Hepatic stellate cell (primary cell): ENCODE results near the gene NAT14.
"Not testable (repeated sequence)": the region's sequence is repeated elsewhere in the genome, so short reads cannot be mapped to it uniquely, and the experiment has no call there.

ENCODE experiments used
- DNase-seq: peaks from one replicate; pipeline ENCODE4 v3.0.0; 2011; ENCODE audit warnings: low spot score

The NAT14 gene

GRCh38 chr19:55484593-55485438 lies at the start of gene NAT14:
NAT14 (plus strand) TSS chr19:55485188; CDS start chr19:55485709, 521 bp downstream.
- peak; percentile 89 for DNase-seq

GRCh38 chr19:55436847-55437246 lies 48.1 kb upstream of the NAT14 start:
- no peak for DNase-seq

GRCh38 chr19:55437410-55437809 lies 47.6 kb upstream of the NAT14 start:
- peak; percentile 79 for DNase-seq

GRCh38 chr19:55439052-55439451 lies 45.9 kb upstream of the NAT14 start:
- no peak for DNase-seq

- DNase-seq = no peak
These were observed 44.4 kb upstream of the NAT14 start for GRCh38 chr19:55440411-55441105.

GRCh38 chr19:55441319-55441691 lies 43.7 kb upstream of the NAT14 start:
- DNase-seq = no peak

- DNase-seq = no peak
These were observed 43.2 kb upstream of the NAT14 start for GRCh38 chr19:55441692-55442321.

GRCh38 chr19:55442372-55442961 lies 42.5 kb upstream of the NAT14 start:
- no peak for DNase-seq

GRCh38 chr19:55443045-55443823 lies 41.8 kb upstream of the NAT14 start, which contains the start of gene SHISA7:
SHISA7 (minus strand) TSS chr19:55443300; CDS start chr19:55442863, 437 bp downstream.
- DNase-seq = no peak

- no peak for DNase-seq
These were observed 41.0 kb upstream of the NAT14 start for GRCh38 chr19:55443824-55444480.

- no peak for DNase-seq
These were observed 40.3 kb upstream of the NAT14 start for GRCh38 chr19:55444646-55445045.

GRCh38 chr19:55446060-55446459 lies 38.9 kb upstream of the NAT14 start:
- no peak for DNase-seq

GRCh38 chr19:55447421-55448174 lies 37.4 kb upstream of the NAT14 start:
- peak; percentile 59 for DNase-seq

GRCh38 chr19:55448175-55448490 lies 36.9 kb upstream of the NAT14 start:
- not testable (repeated sequence) for DNase-seq

GRCh38 chr19:55449469-55449868 lies 35.5 kb upstream of the NAT14 start:
- no peak for DNase-seq

- DNase-seq = no peak
These were observed 33.6 kb upstream of the NAT14 start for GRCh38 chr19:55451163-55451964.

GRCh38 chr19:55451965-55452748 lies 32.8 kb upstream of the NAT14 start:
- no peak for DNase-seq

- DNase-seq = peak; percentile 76
These were observed 32.1 kb upstream of the NAT14 start for GRCh38 chr19:55452749-55453346.
